Vagina (tissue), 2 donors: ENCODE results near the gene SPEM2.

Source experiments
- CTCF ChIP-seq, 3 experiments: fragments of 450-650 bp in 2 of 3; fragments of 200-600 bp in 1 of 3; sonication (generic) in 1 of 3; IDR thresholded peaks; one replicate each; pipeline ENCODE4 v1.5.1; 2017 to 2019; ENCODE audit warnings: antibody characterized with exemption in 3 of 3, mild to moderate bottlenecking in 2 of 3, moderate library complexity in 2 of 3
- POLR2A ChIP-seq, 2 donors: fragments of 450-650 bp; IDR thresholded peaks; one replicate each; pipeline ENCODE4 v1.6.1; 2017; ENCODE audit warnings: antibody characterized with exemption in 2 of 2, mild to moderate bottlenecking in 2 of 2, moderate library complexity in 2 of 2

- TF ChIP-seq CTCF (IDR thresholded peaks at IDR 0.05) = no peak
- TF ChIP-seq POLR2A (IDR thresholded peaks at IDR 0.05) = no peak
Measured at GRCh38 chr17:7425756-7426155, 340 bp downstream of the SPEM2 start.
